ENCODE data around the gene OR6C76.

DNA sequence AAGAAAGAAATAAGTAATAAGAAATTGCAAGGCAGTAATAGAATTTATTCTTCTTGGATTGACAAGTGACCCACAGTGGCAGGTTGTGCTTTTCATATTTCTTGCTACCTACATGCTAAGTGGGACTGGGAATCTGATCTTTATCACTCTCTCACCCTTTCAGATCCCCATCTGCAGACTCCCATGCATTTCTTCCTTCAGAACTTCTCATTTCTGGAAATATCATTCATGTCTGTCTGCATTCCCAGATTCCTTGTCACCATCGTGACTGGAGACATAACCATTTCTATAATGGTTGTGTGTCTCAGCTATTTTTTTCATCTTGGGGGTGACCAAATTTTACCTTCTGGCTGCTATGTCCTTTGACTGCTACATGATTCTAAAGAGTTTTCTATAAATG, 29.7 kb upstream of the OR6C76 start:
- TF ChIP-seq, protein P1, sequence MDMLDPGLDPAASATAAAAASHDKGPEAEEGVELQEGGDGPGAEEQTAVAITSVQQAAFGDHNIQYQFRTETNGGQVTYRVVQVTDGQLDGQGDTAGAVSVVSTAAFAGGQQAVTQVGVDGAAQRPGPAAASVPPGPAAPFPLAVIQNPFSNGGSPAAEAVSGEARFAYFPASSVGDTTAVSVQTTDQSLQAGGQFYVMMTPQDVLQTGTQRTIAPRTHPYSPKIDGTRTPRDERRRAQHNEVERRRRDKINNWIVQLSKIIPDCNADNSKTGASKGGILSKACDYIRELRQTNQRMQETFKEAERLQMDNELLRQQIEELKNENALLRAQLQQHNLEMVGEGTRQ (IDR thresholded peaks at IDR 0.05; ENCODE audit: low read depth, low read length): no peak
- TF ChIP-seq CTCF (conservative IDR thresholded peaks at IDR 0.05; ENCODE audit: low read depth, low read length): no peak
- TF ChIP-seq RAD21 (IDR thresholded peaks at IDR 0.05; ENCODE audit: low read length): no peak
